ENCODE results near the gene TMEM131.

DNA sequence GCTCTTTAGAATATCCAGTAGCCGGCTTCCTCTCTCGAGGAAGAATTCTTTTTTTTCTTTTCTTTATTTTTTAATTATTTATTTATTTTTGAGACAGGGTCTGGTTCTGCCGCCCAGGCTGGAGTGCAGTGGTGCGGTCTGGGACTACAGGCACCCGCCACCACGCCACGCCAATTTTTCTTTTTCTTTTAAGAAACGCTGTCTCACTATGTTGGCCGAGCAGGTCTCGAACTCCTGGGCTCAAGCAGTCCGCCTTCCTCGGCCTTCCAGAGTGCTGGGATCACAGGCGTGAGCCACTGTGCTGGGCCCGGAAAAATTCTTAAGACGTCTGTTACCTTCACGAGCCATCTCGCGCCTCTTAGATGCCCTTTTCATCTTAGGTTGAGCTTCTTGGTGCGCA lies 931 bp upstream of the TMEM131 start:
- TF ChIP-seq, protein P1, sequence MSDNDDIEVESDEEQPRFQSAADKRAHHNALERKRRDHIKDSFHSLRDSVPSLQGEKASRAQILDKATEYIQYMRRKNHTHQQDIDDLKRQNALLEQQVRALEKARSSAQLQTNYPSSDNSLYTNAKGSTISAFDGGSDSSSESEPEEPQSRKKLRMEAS (IDR thresholded peaks at IDR 0.05; ENCODE audit: low read depth, low read length), result no peak
- no peak for TF ChIP-seq POLR2A (IDR thresholded peaks at IDR 0.05; ENCODE audit: extremely low read depth, insufficient read length)

Measured in NB4 (cell line).